Measurements from ENCODE around the gene NAXE.
"Not testable (repeated sequence)": the region's sequence is repeated elsewhere in the genome, so short reads cannot be mapped to it uniquely, and the experiment has no call there.

Gene NAXE

GRCh38 chr1:156571261-156571852 lies 20.2 kb upstream of the NAXE start:
- DNase-seq = peak; percentile 66

GRCh38 chr1:156571919-156572662 lies 19.5 kb upstream of the NAXE start, which contains the start of gene IQGAP3:
Gene IQGAP3, minus strand, starts transcription at chr1:156572565. Its CDS starts 36 bp downstream, at chr1:156572529.
- peak; percentile 84 for DNase-seq

GRCh38 chr1:156572663-156573018 lies 18.9 kb upstream of the NAXE start:
- DNase-seq = no peak

- no peak for DNase-seq
Measured at GRCh38 chr1:156574039-156574633, 17.4 kb upstream of the NAXE start.

- no peak for DNase-seq
Measured at GRCh38 chr1:156577550-156577949, 14.0 kb upstream of the NAXE start.

GRCh38 chr1:156578055-156578454 lies 13.5 kb upstream of the NAXE start:
- no peak for DNase-seq

- no peak for DNase-seq
Measured at GRCh38 chr1:156579472-156579871, 12.1 kb upstream of the NAXE start, which contains the start of gene TTC24. Gene TTC24, plus strand, starts transcription at chr1:156579723. Its CDS starts 1,642 bp downstream, at chr1:156581365.

GRCh38 chr1:156581661-156582387 lies 9.8 kb upstream of the NAXE start:
- DNase-seq = no peak

- no peak for DNase-seq
Measured at GRCh38 chr1:156582388-156583017, 9.1 kb upstream of the NAXE start.

GRCh38 chr1:156583821-156584622 lies 7.6 kb upstream of the NAXE start:
- DNase-seq = peak; percentile 42

GRCh38 chr1:156584813-156585212 lies 6.8 kb upstream of the NAXE start:
- no peak for DNase-seq

- no peak for DNase-seq
Measured at GRCh38 chr1:156586323-156586722, 5.3 kb upstream of the NAXE start.

GRCh38 chr1:156586892-156587477 lies 4.6 kb upstream of the NAXE start:
- DNase-seq = no peak

GRCh38 chr1:156587927-156588326 lies 3.6 kb upstream of the NAXE start:
- not testable (repeated sequence) for DNase-seq

- DNase-seq = no peak
Measured at GRCh38 chr1:156589546-156589945, 2.0 kb upstream of the NAXE start.

- DNase-seq = no peak
Measured at GRCh38 chr1:156590326-156591180, 1.0 kb upstream of the NAXE start.

GRCh38 chr1:156591181-156591431 lies 470 bp upstream of the NAXE start:
- DNase-seq = no peak

- peak; percentile 25 for DNase-seq
Measured at GRCh38 chr1:156592158-156592909, 758 bp downstream of the NAXE start.

- no peak for DNase-seq
Measured at GRCh38 chr1:156592910-156593660, 1.5 kb downstream of the NAXE start.

- no peak for DNase-seq
Measured at GRCh38 chr1:156593661-156593989, 2.0 kb downstream of the NAXE start.
